ENCODE data around the gene SEPTIN8. TPM values are rescaled to one million over a fixed set of nuclear protein-coding genes. Genes with fewer than 3 reads are reported as not detected.

Gene SEPTIN8
- total and polyA plus RNA-seq, 2 of the 13 experiments (the other 11 are each of a cell fraction or from before 2014, with no cell fraction given), result 41.4 to 49.9 TPM

DNA sequence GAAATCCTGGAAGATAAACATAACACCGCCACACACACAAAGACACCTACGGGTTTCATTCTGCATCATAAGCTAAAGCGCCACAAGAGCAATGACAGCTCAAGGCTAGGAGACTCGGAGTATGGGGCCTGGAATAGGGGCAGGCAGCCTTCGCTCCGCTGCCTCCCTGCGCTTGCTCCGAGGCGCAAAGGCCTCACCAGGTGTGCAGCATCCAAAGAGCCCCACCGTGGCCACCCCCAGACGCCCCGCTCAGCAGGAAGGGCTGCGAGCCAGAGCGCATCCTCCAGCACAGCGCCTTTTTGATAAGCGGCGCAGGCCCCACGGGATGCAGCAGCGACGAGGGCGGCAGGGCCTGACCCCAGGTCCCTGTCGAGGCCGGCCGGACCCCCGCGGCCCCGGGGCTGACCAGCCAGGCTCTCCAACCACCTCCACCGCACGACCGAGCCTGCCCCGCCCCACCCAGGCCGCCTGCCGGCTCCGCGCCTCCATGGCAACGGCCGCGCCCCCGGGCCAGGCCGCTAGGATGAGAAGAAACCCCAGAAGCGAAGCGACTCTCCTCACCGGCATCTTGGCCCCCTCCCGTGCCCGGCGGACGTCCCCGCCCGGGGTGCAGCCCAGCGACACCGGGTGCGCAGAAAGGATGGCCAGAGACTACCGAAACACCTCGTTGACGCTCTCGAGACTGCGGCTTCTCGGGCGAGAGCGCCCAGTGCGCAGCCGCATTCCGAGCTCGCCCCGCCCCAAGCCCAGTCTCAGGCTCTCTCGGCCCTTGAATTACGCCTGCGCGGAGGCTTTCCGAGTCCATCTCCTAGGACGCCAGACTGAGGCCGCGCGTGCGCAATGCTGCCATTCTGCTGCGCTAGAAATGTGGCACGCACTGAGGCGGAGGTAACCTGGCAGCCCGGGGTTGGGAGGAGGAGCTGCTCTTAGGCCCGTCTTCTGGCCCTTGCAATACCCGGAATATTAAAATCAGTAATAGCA is 39.9 kb downstream of the SEPTIN8 start, which contains the start of gene KIF3A (continued):
- TF ChIP-seq, protein P1, sequence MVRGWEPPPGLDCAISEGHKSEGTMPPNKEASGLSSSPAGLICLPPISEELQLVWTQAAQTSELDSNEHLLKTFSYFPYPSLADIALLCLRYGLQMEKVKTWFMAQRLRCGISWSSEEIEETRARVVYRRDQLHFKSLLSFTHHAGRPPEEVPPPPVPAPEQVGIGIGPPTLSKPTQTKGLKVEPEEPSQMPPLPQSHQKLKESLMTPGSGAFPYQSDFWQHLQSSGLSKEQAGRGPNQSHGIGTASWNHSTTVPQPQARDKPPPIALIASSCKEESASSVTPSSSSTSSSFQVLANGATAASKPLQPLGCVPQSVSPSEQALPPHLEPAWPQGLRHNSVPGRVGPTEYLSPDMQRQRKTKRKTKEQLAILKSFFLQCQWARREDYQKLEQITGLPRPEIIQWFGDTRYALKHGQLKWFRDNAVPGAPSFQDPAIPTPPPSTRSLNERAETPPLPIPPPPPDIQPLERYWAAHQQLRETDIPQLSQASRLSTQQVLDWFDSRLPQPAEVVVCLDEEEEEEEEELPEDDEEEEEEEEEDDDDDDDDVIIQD (CRISPR knock-in tag; IDR thresholded peaks at IDR 0.05; ENCODE audit: low read depth), result peak; percentile 21; the same call in 1 of the 2 replicates
- no peak for TF ChIP-seq ZNF879 (CRISPR knock-in tag; IDR thresholded peaks at IDR 0.05)
- TF ChIP-seq, protein P2, sequence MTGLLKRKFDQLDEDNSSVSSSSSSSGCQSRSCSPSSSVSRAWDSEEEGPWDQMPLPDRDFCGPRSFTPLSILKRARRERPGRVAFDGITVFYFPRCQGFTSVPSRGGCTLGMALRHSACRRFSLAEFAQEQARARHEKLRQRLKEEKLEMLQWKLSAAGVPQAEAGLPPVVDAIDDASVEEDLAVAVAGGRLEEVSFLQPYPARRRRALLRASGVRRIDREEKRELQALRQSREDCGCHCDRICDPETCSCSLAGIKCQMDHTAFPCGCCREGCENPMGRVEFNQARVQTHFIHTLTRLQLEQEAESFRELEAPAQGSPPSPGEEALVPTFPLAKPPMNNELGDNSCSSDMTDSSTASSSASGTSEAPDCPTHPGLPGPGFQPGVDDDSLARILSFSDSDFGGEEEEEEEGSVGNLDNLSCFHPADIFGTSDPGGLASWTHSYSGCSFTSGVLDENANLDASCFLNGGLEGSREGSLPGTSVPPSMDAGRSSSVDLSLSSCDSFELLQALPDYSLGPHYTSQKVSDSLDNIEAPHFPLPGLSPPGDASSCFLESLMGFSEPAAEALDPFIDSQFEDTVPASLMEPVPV (CRISPR knock-in tag; IDR thresholded peaks at IDR 0.05), result peak; percentile 36; the same call in 1 of the 2 replicates
- TF ChIP-seq, protein P3, sequence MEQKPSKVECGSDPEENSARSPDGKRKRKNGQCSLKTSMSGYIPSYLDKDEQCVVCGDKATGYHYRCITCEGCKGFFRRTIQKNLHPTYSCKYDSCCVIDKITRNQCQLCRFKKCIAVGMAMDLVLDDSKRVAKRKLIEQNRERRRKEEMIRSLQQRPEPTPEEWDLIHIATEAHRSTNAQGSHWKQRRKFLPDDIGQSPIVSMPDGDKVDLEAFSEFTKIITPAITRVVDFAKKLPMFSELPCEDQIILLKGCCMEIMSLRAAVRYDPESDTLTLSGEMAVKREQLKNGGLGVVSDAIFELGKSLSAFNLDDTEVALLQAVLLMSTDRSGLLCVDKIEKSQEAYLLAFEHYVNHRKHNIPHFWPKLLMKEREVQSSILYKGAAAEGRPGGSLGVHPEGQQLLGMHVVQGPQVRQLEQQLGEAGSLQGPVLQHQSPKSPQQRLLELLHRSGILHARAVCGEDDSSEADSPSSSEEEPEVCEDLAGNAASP (CRISPR knock-in tag; IDR thresholded peaks at IDR 0.05; ENCODE audit: borderline replicate concordance), result no peak
- no peak for TF ChIP-seq ZNF615 (CRISPR knock-in tag; IDR thresholded peaks at IDR 0.05; ENCODE audit: borderline replicate concordance)
- no peak for TF ChIP-seq ZNF121 (CRISPR knock-in tag; IDR thresholded peaks at IDR 0.05)
- TF ChIP-seq ZZZ3 (CRISPR knock-in tag; IDR thresholded peaks at IDR 0.05; ENCODE audit: borderline replicate concordance), result no peak
- TF ChIP-seq, protein P4, sequence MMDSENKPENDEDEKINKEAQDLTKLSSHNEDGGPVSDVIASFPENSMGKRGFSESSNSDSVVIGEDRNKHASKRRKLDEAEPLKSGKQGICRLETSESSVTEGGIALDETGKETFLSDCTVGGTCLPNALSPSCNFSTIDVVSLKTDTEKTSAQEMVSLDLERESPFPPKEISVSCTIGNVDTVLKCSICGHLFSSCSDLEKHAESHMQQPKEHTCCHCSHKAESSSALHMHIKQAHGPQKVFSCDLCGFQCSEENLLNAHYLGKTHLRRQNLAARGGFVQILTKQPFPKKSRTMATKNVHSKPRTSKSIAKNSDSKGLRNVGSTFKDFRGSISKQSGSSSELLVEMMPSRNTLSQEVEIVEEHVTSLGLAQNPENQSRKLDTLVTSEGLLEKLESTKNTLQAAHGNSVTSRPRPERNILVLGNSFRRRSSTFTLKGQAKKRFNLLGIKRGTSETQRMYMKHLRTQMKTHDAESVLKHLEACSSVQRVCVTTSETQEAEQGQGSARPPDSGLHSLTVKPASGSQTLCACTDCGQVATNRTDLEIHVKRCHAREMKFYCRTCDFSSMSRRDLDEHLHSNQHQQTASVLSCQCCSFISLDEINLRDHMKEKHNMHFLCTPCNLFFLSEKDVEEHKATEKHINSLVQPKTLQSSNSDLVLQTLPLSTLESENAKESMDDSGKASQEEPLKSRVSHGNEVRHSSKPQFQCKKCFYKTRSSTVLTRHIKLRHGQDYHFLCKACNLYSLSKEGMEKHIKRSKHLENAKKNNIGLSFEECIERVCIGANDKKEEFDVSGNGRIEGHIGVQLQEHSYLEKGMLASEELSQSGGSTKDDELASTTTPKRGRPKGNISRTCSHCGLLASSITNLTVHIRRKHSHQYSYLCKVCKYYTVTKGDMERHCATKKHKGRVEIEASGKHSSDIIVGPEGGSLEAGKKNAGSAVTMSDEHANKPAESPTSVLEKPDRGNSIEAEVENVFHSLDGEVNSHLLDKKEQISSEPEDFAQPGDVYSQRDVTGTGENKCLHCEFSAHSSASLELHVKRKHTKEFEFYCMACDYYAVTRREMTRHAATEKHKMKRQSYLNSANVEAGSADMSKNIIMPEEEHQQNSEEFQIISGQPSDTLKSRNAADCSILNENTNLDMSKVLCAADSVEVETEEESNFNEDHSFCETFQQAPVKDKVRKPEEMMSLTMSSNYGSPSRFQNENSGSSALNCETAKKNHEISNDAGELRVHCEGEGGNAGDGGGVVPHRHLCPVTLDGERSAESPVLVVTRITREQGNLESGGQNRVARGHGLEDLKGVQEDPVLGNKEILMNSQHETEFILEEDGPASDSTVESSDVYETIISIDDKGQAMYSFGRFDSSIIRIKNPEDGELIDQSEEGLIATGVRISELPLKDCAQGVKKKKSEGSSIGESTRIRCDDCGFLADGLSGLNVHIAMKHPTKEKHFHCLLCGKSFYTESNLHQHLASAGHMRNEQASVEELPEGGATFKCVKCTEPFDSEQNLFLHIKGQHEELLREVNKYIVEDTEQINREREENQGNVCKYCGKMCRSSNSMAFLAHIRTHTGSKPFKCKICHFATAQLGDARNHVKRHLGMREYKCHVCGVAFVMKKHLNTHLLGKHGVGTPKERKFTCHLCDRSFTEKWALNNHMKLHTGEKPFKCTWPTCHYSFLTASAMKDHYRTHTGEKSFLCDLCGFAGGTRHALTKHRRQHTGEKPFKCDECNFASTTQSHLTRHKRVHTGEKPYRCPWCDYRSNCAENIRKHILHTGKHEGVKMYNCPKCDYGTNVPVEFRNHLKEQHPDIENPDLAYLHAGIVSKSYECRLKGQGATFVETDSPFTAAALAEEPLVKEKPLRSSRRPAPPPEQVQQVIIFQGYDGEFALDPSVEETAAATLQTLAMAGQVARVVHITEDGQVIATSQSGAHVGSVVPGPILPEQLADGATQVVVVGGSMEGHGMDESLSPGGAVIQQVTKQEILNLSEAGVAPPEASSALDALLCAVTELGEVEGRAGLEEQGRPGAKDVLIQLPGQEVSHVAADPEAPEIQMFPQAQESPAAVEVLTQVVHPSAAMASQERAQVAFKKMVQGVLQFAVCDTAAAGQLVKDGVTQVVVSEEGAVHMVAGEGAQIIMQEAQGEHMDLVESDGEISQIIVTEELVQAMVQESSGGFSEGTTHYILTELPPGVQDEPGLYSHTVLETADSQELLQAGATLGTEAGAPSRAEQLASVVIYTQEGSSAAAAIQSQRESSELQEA (CRISPR knock-in tag; IDR thresholded peaks at IDR 0.05; ENCODE audit: not compliant biosample characterization), result no peak
- TF ChIP-seq ZBTB38 (CRISPR knock-in tag; IDR thresholded peaks at IDR 0.05), result peak; percentile 59; the same call in 1 of the 2 replicates
- no peak for TF ChIP-seq NONO (IDR thresholded peaks at IDR 0.05)
- TF ChIP-seq NONO (CRISPR knock-in tag; conservative IDR thresholded peaks at IDR 0.05), result no peak
- TF ChIP-seq TARDBP (CRISPR knock-in tag; IDR thresholded peaks at IDR 0.05), result no peak

Measured in HepG2 (cell line).